Testis (tissue), 2 donors: ENCODE measurements around the gene FBXO41.

Experiments used
- POLR2A ChIP-seq: fragments of 450-650 bp; IDR thresholded peaks from one replicate; pipeline ENCODE4 v1.6.1; 2017; ENCODE audit warnings: antibody characterized with exemption, mild to moderate bottlenecking, moderate library complexity
- TF ChIP-seq, protein P1 (sequence below), 3 experiments: fragments of 450-650 bp in 2 of 3; fragments of 200-600 bp in 1 of 3; sonication (generic) in 1 of 3; IDR thresholded peaks; one replicate each; pipeline ENCODE4 v1.5.1; 2016 to 2019; ENCODE audit warnings: antibody characterized with exemption in 3 of 3, mild to moderate bottlenecking in 2 of 3, moderate library complexity in 1 of 3

- TF ChIP-seq, protein P1, sequence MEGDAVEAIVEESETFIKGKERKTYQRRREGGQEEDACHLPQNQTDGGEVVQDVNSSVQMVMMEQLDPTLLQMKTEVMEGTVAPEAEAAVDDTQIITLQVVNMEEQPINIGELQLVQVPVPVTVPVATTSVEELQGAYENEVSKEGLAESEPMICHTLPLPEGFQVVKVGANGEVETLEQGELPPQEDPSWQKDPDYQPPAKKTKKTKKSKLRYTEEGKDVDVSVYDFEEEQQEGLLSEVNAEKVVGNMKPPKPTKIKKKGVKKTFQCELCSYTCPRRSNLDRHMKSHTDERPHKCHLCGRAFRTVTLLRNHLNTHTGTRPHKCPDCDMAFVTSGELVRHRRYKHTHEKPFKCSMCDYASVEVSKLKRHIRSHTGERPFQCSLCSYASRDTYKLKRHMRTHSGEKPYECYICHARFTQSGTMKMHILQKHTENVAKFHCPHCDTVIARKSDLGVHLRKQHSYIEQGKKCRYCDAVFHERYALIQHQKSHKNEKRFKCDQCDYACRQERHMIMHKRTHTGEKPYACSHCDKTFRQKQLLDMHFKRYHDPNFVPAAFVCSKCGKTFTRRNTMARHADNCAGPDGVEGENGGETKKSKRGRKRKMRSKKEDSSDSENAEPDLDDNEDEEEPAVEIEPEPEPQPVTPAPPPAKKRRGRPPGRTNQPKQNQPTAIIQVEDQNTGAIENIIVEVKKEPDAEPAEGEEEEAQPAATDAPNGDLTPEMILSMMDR (IDR thresholded peaks at IDR 0.05): no peak
- TF ChIP-seq POLR2A: no peak
These were observed 58.5 kb downstream of the FBXO41 start for GRCh38 chr2:73225513-73226360.
